SK-N-MC (cell line): Measurements from ENCODE around the gene NCOA3.

Source experiments
- EZH2 ChIP-seq: fragments of 200-600 bp; sonication (generic); IDR thresholded peaks from one replicate; pipeline ENCODE4 v1.6.1; 2017; ENCODE audit warnings: antibody characterized with exemption
- POLR2AphosphoS5 ChIP-seq: IDR thresholded peaks from 2 replicates; pipeline ENCODE4 v1.6.1; 2012; ENCODE audit warnings: mild to moderate bottlenecking, low read depth, low read length, borderline replicate concordance

DNA sequence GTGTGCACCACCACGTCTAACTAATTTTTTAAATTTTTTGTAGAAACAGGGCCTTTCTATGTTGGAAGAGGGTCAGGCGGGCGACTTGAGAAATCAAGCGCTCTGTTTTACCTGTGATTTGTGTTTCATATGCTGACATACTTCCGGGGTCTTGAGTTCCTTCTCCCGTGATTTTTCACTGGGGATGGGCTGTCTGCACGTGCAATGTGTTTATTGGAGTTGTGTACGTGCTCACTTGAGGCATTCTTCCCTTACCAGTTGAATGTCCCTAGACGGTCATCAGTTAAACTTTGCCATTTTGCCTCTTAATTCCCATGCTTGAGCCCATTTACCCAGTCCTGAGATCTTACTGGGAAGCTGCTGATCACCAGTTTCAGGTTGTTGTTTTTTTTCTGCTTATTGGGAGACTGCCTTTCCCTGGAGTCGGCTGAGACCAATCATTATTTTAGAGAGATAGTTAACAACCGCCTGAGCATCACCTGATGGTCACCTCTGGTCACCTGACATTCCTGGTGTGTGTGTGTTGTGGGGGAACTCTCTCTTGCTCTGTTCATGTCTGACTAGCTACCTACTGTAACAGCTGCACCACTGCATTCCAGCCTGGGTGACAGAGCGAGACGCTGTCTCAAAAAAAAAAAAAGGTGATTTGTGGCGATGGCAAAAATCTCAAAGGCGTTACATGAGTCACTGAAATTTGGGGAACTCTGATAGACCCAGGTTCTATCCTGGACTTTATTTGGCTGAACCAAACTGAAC is 34.8 kb upstream of the NCOA3 start:
- no peak for TF ChIP-seq EZH2
- TF ChIP-seq POLR2AphosphoS5, result no peak
